ENCODE measurements around the gene NPTX2. TPM values are rescaled to one million over a fixed set of nuclear protein-coding genes. Genes with fewer than 3 reads are reported as not detected.

Gene NPTX2
- total RNA-seq, 1 experiment from 2014 or later: not detected

- TF ChIP-seq CBX3 (IDR thresholded peaks at IDR 0.05; ENCODE audit: low read depth) (no peak), EGR1 (IDR thresholded peaks at IDR 0.05; ENCODE audit: low read depth) (no peak), SP1 (IDR thresholded peaks at IDR 0.05; ENCODE audit: low read depth) (no peak), CEBPB (IDR thresholded peaks at IDR 0.05; ENCODE audit: low read depth) (no peak), EZH2phosphoT487 (IDR thresholded peaks at IDR 0.05; ENCODE audit: borderline replicate concordance) (no peak), CTCF (IDR thresholded peaks at IDR 0.05 in 2 of 3, conservative IDR thresholded peaks at IDR 0.05 in 1 of 3; ENCODE audit: borderline replicate concordance in 1 of 3, insufficient read depth in 1 of 3, low read depth in 2 of 3, low read length in 2 of 3) (no peak), ATF3 (IDR thresholded peaks at IDR 0.05) (no peak), POLR2A (IDR thresholded peaks at IDR 0.05; ENCODE audit: borderline replicate concordance, extremely low read depth, insufficient read depth, insufficient read length) (no peak), ELF1 (IDR thresholded peaks at IDR 0.05; ENCODE audit: borderline replicate concordance, low read depth) (no peak), ZNF274 (IDR thresholded peaks at IDR 0.05; ENCODE audit: low read depth, low read length) (no peak), RAD21 (IDR thresholded peaks at IDR 0.05; ENCODE audit: low read depth) (no peak), JUND (IDR thresholded peaks at IDR 0.05) (no peak), POLR2AphosphoS5 (IDR thresholded peaks at IDR 0.05; ENCODE audit: low read depth, low read length) (no peak), EZH2 (IDR thresholded peaks at IDR 0.05) (no peak), ZBTB33 (IDR thresholded peaks at IDR 0.05; ENCODE audit: extremely low read depth, insufficient replicate concordance, low read length) (no peak), FOSL1 (IDR thresholded peaks at IDR 0.05; ENCODE audit: low read depth) (no peak), YY1 (IDR thresholded peaks at IDR 0.05; ENCODE audit: extremely low read depth, insufficient replicate concordance, low read depth, low read length) (no peak), ZFX (IDR thresholded peaks at IDR 0.05) (no peak), TCF7L2 (IDR thresholded peaks at IDR 0.05; ENCODE audit: borderline replicate concordance, extremely low read depth, insufficient read depth, insufficient read length) (no peak), SRF (IDR thresholded peaks at IDR 0.05; ENCODE audit: low read depth) (no peak)
- Histone ChIP-seq H4K20me1 (ENCODE audit: insufficient read depth) (no peaks in the 10 kb centered on the region), H3K9ac (ENCODE audit: low read length) (no peak overlapping the region), H3K27ac (ENCODE audit: low read depth, low read length) (no peak overlapping the region), H3K79me2 (ENCODE audit: insufficient read depth, low read length) (no peaks in the 10 kb centered on the region), H3K4me1 (ENCODE audit: control insufficient read depth in 1 of 2, insufficient read depth in 2 of 2, low read length in 2 of 2) (no peaks in the 10 kb centered on the region), H3K4me3 (replicated peaks in 1 of 2; ENCODE audit: low read depth in 1 of 2, low read length in 2 of 2) (no peak overlapping the region), H3K4me2 (ENCODE audit: low read length) (no peak overlapping the region), H2AFZ (ENCODE audit: low read depth, low read length, poor library complexity, severe bottlenecking) (no peak overlapping the region), H3K36me3 (ENCODE audit: control insufficient read depth in 1 of 2, insufficient read depth in 2 of 2, low read length in 2 of 2) (no peaks in the 10 kb centered on the region), H3K9me3 (ENCODE audit: control insufficient read depth in 1 of 2, insufficient read depth in 1 of 2, low read depth in 1 of 2, low read length in 2 of 2) (peaks cover 0 to 5% of the 10 kb centered on the region in 2 experiments; a peak in 1 of 4 replicates), H3K9me2 (ENCODE audit: insufficient read depth) (no peaks in the 10 kb centered on the region), H3K27me3 (ENCODE audit: insufficient read depth, low read length) (no peaks in the 10 kb centered on the region)
- RAD21 ChIA-PET (ENCODE audit: low non-redundant PET in 1 of 2, low total read pairs in 2 of 2, uncharacterized antibody in 2 of 2, unreplicated experiment in 2 of 2): no interaction called here
- POLR2A ChIA-PET: no interaction called here
- ATAC-seq (no peak), DNase-seq (ENCODE audit: low read depth, low spot score) (no peak)
- intact Hi-C loops (cut with micrococcal nuclease): no loop called here
- no TSS peak for BruUV-seq (replicated peaks)
- CTCF ChIA-PET: no interaction called here
These were observed 24.8 kb downstream of the NPTX2 start for GRCh38 chr7:98641646-98642500.

Measured in HCT116 (cell line).